ENCODE data around the gene NUP188.

DNA sequence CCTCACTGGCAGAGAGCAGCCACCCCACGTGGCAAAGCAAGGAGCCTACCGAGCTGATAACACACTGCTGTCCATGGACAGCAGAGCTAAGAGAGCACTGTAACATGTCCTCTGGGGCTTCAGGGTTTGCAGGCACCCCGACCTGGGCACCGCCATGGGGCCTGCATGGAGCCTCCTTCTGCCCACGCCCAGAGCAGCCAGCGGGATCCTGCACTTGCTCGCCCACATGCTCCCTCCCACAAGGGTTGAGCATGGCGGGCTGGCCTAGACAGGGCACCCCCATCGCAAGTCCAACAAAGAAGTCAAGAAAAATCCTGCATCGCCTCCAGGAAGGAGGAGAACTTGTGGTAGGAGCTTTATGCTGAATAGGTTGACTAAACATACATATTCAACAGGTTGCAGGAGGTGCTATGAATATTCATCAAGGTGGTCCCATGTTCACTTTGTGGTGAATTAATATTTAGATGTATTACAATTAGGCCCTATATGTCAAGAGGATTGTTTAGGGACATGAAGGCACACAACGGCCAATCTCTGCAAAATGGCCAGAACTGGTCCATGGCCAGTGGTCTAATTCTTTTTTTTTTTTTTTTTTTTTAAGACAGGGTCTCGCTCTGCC is 85.2 kb downstream of the NUP188 start:
- TF ChIP-seq CTCF (conservative IDR thresholded peaks at IDR 0.05; ENCODE audit: low read depth, low read length), result no peak
- TF ChIP-seq RAD21 (IDR thresholded peaks at IDR 0.05; ENCODE audit: low read length), result no peak
